Subcutaneous adipose tissue (tissue), 4 donors: ENCODE data around the gene ADAMTS7. TPM values are rescaled to one million over a fixed set of nuclear protein-coding genes. Genes with fewer than 3 reads are reported as not detected.

Experiments
- total RNA-seq, 4 donors: library from RNA; depleted of rRNA; stranded (reverse); fragments of >200 nt; gene quantifications; one replicate each; pipeline ENCODE4 v1.1.0, GENCODE V29; 2016
- TF ChIP-seq, protein P1 (sequence below): fragments of 450-650 bp; IDR thresholded peaks from one replicate; pipeline ENCODE4 v1.5.1; 2016; ENCODE audit warnings: low read depth, mild to moderate bottlenecking, control low read depth, antibody characterized with exemption, moderate library complexity

Gene ADAMTS7
- total RNA-seq, 4 donors from 2014 or later = 4.6 to 10.2 (median 7.8) TPM

- TF ChIP-seq, protein P1, sequence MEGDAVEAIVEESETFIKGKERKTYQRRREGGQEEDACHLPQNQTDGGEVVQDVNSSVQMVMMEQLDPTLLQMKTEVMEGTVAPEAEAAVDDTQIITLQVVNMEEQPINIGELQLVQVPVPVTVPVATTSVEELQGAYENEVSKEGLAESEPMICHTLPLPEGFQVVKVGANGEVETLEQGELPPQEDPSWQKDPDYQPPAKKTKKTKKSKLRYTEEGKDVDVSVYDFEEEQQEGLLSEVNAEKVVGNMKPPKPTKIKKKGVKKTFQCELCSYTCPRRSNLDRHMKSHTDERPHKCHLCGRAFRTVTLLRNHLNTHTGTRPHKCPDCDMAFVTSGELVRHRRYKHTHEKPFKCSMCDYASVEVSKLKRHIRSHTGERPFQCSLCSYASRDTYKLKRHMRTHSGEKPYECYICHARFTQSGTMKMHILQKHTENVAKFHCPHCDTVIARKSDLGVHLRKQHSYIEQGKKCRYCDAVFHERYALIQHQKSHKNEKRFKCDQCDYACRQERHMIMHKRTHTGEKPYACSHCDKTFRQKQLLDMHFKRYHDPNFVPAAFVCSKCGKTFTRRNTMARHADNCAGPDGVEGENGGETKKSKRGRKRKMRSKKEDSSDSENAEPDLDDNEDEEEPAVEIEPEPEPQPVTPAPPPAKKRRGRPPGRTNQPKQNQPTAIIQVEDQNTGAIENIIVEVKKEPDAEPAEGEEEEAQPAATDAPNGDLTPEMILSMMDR = no peak
Observed at GRCh38 chr15:78810362-78811123, 721 bp downstream of the ADAMTS7 start.

DNA sequence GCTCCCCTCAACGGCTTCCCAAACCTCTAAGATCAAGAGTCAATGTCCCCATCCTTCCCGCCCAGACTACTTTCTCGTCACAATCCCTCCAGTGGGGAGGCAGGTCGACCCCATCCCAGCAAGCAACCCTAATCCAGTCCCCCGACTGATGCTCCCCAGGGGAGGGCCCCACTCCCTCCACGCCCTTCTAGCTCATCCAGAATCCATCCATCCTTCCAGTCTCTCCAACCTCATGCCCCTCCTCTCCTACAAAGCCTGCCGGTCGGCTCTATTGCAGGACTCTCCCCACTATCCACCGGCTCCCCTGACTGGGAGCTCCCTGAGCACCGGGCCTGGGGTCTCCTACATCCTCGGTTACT, 1.3 kb downstream of the ADAMTS7 start:
- TF ChIP-seq, protein P1 = no peak

DNA sequence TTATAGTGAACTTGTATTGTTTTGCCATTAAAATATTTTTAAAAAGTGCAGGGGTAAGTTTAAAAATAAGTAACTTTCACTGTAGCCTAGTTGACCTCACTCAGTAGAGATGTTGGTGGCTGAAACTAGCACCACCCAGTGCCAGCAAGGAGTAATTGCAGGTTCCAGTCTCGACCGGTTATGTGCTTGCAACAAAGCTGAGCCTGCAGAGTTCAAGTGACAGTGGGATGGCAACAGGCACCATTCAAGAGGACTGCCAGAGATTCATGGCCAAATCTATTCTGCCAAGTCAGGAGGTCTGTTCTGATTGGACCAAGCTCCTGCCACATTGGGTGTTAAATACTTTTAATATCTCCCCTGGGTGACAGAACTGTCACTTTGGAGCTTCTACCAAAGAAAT, 2.7 kb downstream of the ADAMTS7 start:
- TF ChIP-seq, protein P1 = no peak

GRCh38 chr15:78807359-78807758, 3.9 kb downstream of the ADAMTS7 start:
- TF ChIP-seq, protein P1 = no peak

- TF ChIP-seq, protein P1 = no peak
Observed at GRCh38 chr15:78804391-78804792, 6.9 kb downstream of the ADAMTS7 start.

- TF ChIP-seq, protein P1 = no peak
Observed at GRCh38 chr15:78800806-78801205, 10.5 kb downstream of the ADAMTS7 start.

GRCh38 chr15:78800189-78800588, 11.1 kb downstream of the ADAMTS7 start:
- TF ChIP-seq, protein P1 = no peak
